Germinal center (tissue), 1 donor: ENCODE measurements around the gene NEK11.
"Not testable (repeated sequence)": the region's sequence is repeated elsewhere in the genome, so short reads cannot be mapped to it uniquely, and the experiment has no call there.

Experiments used
- DNase-seq: peaks from one replicate; pipeline ENCODE4 v3.0.0; 2012; ENCODE audit warnings: mixed read lengths, low spot score

The NEK11 gene

GRCh38 chr3:131304890-131305289, 278.2 kb downstream of the NEK11 start:
- DNase-seq = no peak

- DNase-seq = no peak
Observed at GRCh38 chr3:131306242-131306641, 279.6 kb downstream of the NEK11 start.

GRCh38 chr3:131314318-131314717, 287.6 kb downstream of the NEK11 start:
- no peak for DNase-seq

- DNase-seq = no peak
Observed at GRCh38 chr3:131315162-131315561, 288.5 kb downstream of the NEK11 start.

DNA sequence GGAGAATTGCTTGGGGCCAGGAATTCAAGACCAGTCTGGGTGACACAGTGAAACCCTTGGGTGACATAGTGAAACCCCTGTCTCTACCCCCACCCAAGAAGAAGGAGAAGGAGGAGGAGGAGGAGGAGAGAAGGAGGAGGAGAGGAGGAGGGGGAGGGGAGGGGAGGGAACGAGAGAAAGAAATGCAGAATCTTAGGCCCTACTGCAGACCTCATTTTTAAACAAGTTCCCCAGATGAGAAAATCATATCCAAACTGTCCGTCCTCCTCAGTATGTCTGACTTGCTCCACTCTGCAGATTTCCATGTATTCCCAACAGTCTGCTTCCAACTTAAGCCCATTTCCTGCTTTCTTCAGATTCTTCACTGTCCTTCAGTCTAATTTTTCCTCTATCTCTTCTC, 291.0 kb downstream of the NEK11 start:
- DNase-seq = no peak

- DNase-seq = no peak
Observed at GRCh38 chr3:131323014-131323413, 296.3 kb downstream of the NEK11 start.

DNA sequence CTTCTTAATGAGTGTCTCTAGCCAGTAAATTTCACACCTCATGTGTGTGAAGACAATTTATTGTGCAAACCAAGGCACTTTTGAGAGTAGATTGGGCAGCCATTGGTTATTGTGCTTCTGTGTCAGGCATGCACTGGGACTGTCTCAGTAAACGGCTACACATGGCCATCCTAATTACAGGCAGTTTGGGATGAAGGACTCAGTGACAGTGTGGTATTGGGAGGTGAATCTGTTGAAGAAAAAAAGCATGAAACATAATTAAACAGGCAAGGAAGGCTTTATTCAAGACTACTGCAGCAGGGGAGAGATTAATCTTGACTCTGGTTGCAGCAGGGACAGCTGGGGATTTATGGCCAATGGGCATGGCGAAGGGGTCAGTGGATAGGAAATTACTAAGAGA, 297.1 kb downstream of the NEK11 start:
- DNase-seq = no peak

DNA sequence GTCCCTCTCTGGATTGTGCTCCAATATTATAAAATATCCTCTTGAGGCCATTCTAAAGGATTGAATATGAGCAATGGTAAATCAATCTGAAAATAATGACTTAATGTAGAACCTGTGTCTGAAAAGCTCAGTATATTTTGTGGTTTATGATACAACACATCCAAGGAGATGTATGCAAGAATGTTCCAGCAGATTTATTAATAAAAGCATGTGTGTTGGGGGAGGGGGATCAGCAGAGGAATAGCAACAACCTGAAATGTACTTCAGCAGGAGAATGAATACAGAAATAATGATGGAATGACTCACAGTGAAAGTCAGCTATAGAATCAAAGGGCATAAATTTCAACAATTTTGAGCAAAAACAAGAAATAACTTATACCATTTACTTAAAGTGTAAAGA, 298.2 kb downstream of the NEK11 start:
- DNase-seq = no peak

DNA sequence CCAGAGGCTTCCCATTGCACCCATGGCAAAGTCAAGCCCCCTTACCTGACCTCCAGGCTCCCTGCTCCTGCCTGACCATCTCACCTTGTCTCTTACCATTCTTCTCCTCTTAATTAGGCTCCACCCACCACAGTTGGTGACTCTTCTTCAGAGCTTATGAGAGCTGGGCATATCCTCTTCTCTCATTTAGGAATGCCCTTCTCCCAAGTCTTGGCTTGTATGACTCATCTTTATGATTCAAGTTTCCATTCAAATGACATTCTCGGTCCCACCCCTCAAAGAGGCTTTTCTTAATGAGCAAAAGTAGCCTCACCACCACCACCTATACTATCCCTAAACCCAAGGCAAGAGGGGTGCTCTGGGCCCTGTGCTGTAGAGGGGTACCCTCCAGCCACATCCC, 299.6 kb downstream of the NEK11 start:
- no peak for DNase-seq

GRCh38 chr3:131328721-131329120, 302.0 kb downstream of the NEK11 start:
- no peak for DNase-seq

DNA sequence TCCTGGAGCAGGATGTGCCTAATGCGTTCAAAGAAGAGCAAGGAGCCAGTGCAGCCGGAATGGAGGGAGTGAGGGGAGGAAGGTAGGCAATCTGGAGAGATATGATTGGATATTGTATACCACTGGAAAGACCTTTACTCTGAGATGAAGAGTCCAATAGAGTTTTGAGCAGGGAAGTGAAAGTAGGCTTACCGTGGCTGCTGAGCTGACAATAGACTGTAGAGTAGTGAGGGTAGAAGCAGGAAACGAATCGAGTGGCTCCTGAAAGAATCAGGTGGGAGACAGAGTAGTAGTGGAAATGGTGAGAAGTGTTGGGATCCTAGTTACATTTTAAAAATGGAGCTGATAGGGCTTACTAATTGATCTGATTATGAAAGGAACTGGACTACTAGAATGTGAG, 303.1 kb downstream of the NEK11 start:
- DNase-seq = peak; percentile 26

DNA sequence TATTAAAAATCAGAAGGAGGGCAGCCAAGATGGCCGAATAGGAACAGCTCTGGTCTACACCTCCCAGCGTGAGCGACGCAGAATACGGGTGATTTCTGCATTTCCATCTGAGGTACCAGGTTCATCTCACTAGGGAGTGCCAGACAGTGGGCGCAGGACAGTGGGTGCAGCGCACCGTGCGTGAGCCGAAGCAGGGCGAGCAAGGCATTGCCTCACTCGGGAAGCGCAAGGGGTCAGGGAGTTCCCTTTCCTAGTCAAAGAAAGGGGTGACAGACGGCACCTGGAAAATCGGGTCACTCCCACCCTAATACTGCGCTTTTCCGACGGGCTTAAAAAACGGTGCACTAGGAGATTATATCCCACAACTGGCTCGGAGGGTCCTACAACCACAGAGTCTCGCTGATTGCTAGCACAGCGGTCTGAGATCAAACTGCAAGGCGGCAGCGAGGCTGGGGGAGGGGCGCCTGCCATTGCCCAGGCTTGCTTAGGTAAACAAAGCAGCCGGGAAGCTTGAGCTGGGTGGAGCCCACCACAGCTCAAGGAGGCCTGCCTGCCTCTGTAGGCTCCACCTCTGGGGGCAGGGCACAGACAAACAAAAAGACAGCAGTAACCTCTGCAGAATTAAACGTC, 304.9 kb downstream of the NEK11 start:
- not testable (repeated sequence) for DNase-seq

DNA sequence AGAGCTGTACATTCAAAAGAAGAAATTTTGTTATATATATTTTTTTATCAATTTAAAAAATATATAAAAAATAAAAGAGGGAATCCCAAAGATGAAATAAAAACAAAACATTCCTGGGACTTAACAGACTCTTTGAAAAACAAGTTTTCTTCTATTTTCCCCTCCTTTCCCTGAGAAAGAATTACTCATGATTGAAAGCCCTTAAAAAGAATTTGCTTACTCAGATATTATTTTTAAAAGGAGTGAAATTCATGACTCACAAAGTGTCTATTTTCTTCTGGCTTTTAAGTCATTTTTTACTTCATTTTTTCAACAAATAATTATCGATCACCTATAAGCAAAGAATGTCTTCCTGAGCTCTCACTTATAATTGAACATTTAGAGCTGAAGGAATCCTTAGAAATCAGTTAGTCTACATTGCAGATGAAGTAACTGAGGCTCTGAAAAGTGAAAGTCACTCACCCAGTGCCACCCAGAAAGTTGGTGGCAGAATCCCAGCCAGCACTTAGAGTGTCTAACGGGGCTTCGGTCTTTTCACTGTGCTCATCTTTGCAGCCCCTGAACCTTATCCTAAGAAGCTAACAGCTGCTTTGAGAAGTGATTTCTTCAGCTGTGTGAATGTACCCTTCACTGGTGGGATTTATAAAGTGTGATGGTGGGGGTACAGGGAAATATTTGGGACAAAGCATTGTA, 312.4 kb downstream of the NEK11 start:
- no peak for DNase-seq

DNA sequence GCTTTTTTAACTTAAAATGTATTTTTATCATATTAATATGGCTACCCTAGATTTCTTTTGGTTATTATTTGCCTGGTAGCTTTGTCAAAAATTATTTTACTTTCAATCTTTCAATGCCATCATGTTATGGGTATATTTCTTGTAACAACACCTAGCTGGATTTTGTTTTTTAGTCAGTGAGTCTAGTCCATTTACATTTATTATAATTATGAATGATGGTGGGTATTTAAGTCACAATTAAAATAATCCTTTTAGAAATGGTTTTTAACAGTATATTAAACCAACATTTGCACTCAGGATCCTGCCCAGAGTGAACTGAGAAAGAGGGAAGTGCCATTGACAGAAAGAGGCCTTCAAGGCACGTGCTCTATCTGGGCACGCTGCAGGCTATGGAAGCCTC, 315.1 kb downstream of the NEK11 start:
- DNase-seq = no peak

- no peak for DNase-seq
Observed at GRCh38 chr3:131348911-131349310, 322.2 kb downstream of the NEK11 start.

- DNase-seq = no peak
Observed at GRCh38 chr3:131349454-131349853, 322.8 kb downstream of the NEK11 start.

GRCh38 chr3:131349946-131350347, 323.3 kb downstream of the NEK11 start:
- DNase-seq = no peak

GRCh38 chr3:131350506-131350905, 323.8 kb downstream of the NEK11 start:
- no peak for DNase-seq

- no peak for DNase-seq
Observed at GRCh38 chr3:131353016-131353877, 326.6 kb downstream of the NEK11 start.

DNA sequence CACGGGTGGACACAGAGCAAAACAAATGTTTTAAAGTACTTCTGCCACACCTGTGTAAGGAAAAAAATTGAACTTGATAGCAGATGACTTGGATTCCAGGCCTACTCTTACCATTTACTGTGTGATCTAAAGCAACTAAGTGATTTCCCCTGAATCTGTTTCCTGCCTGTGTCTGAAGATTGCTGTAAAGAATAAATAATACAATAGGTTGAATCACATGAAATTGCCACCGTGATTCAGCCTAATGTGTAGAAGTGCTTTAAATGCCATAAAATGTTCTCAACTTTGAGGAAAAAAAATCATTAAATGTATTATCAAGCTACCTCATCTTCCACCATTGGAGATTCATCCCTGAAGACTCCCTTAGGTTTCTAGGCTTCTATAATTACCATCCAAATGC, 327.3 kb downstream of the NEK11 start:
- DNase-seq = no peak

- DNase-seq = no peak
Observed at GRCh38 chr3:131356006-131356595, 329.4 kb downstream of the NEK11 start.

- no peak for DNase-seq
Observed at GRCh38 chr3:131357275-131357674, 330.6 kb downstream of the NEK11 start.
